HEK293 (cell line): Measurements from ENCODE around the gene DPH6.

Experiments
- KLF9 ChIP-seq: fragments of 450-650 bp; formaldehyde crosslinking; IDR thresholded peaks from 2 replicates; pipeline ENCODE4 v1.5.1; 2016; ENCODE audit warnings: missing biosample characterization, missing genetic modification characterization, low read depth
- RBAK ChIP-seq: fragments of 450-650 bp; formaldehyde crosslinking; IDR thresholded peaks from 2 replicates; pipeline ENCODE4 v1.5.1; 2016; ENCODE audit warnings: missing biosample characterization, missing genetic modification characterization
- ZFP41 ChIP-seq: fragments of 450-650 bp; formaldehyde crosslinking; IDR thresholded peaks from 2 replicates; pipeline ENCODE4 v1.5.1; 2016; ENCODE audit warnings: missing biosample characterization, missing genetic modification characterization, borderline replicate concordance
- ZNF114 ChIP-seq: fragments of 450-650 bp; formaldehyde crosslinking; IDR thresholded peaks from 2 replicates; pipeline ENCODE4 v1.5.0; 2017; ENCODE audit warnings: missing biosample characterization, missing genetic modification characterization
- ZNF184 ChIP-seq: fragments of 450-650 bp; IDR thresholded peaks from 2 replicates; pipeline ENCODE4 v1.5.1; 2018; ENCODE audit warnings: missing biosample characterization, mild to moderate bottlenecking, missing genetic modification characterization
- ZNF274 ChIP-seq, 2 experiments: fragments of 200-500 bp in 1 of 2; fragments of 450-650 bp in 1 of 2; sonication (Bioruptor generic) in 1 of 2; formaldehyde crosslinking in 1 of 2; IDR thresholded peaks; 2 replicates each; pipeline versions ENCODE4 v1.5.1 to v1.6.1; 2014 to 2016; ENCODE audit warnings: borderline replicate concordance in 1 of 2, inconsistent platforms in 1 of 2, low read length in 1 of 2, missing biosample characterization in 1 of 2, missing genetic modification characterization in 1 of 2
- ZNF416 ChIP-seq: fragments of 450-650 bp; formaldehyde crosslinking; IDR thresholded peaks from 2 replicates; pipeline ENCODE4 v1.5.1; 2016; ENCODE audit warnings: missing biosample characterization, missing genetic modification characterization
- ZNF768 ChIP-seq: fragments of 450-650 bp; formaldehyde crosslinking; IDR thresholded peaks from 2 replicates; pipeline ENCODE4 v1.5.1; 2018; ENCODE audit warnings: missing biosample characterization, mild to moderate bottlenecking, missing genetic modification characterization
- TF ChIP-seq, protein P1 (sequence below): fragments of 450-650 bp; formaldehyde crosslinking; IDR thresholded peaks from 2 replicates; pipeline ENCODE4 v1.5.1; 2016; ENCODE audit warnings: missing biosample characterization, missing genetic modification characterization
- TF ChIP-seq, protein P2 (sequence below): fragments of 450-650 bp; formaldehyde crosslinking; IDR thresholded peaks from 2 replicates; pipeline ENCODE4 v1.5.1; 2016; ENCODE audit warnings: missing biosample characterization, missing genetic modification characterization
- TF ChIP-seq, protein P3 (sequence below): fragments of 450-650 bp; formaldehyde crosslinking; IDR thresholded peaks from 2 replicates; pipeline ENCODE4 v1.5.1; 2016; ENCODE audit warnings: missing biosample characterization, missing genetic modification characterization, low read depth
- TF ChIP-seq, protein P4 (sequence below): fragments of 450-650 bp; formaldehyde crosslinking; IDR thresholded peaks from 2 replicates; pipeline ENCODE4 v1.5.1; 2016; ENCODE audit warnings: missing biosample characterization, missing genetic modification characterization

DNA sequence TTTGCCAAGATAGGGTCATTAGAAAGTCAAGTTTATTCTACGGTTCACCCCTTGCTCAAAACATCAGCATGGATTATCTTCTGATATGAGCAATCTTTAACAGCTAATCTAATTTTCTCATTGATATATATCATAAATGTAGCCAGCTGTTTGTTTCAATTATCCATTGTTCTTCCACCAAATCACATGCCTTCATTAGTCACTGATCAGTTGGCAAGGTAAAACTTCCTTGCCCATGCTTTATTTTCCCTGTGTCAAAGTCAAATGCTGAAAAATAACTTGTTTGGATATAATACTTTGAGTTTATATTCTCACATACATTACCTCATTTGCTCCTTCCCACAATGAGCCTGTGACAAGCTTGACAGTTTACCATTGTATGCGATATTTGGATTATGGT is 60.6 kb downstream of the DPH6 start:
- TF ChIP-seq ZNF768 (tag by site-specific recombination), result no peak
- no peak for TF ChIP-seq ZNF184 (tag by site-specific recombination)
- TF ChIP-seq ZNF416 (tag by site-specific recombination), result no peak
- TF ChIP-seq, protein P1, sequence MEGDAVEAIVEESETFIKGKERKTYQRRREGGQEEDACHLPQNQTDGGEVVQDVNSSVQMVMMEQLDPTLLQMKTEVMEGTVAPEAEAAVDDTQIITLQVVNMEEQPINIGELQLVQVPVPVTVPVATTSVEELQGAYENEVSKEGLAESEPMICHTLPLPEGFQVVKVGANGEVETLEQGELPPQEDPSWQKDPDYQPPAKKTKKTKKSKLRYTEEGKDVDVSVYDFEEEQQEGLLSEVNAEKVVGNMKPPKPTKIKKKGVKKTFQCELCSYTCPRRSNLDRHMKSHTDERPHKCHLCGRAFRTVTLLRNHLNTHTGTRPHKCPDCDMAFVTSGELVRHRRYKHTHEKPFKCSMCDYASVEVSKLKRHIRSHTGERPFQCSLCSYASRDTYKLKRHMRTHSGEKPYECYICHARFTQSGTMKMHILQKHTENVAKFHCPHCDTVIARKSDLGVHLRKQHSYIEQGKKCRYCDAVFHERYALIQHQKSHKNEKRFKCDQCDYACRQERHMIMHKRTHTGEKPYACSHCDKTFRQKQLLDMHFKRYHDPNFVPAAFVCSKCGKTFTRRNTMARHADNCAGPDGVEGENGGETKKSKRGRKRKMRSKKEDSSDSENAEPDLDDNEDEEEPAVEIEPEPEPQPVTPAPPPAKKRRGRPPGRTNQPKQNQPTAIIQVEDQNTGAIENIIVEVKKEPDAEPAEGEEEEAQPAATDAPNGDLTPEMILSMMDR (tag by site-specific recombination), result no peak
- TF ChIP-seq, protein P2, sequence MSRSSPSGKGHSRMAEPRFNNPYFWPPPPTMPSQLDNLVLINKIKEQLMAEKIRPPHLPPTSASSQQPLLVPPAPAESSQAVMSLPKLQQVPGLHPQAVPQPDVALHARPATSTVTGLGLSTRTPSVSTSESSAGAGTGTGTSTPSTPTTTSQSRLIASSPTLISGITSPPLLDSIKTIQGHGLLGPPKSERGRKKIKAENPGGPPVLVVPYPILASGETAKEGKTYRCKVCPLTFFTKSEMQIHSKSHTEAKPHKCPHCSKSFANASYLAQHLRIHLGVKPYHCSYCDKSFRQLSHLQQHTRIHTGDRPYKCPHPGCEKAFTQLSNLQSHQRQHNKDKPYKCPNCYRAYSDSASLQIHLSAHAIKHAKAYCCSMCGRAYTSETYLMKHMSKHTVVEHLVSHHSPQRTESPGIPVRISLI (tag by site-specific recombination), result no peak
- TF ChIP-seq ZNF274 (IDR thresholded peaks at IDR 0.05; ENCODE audit: low read length), result no peak
- TF ChIP-seq ZNF274 (tag by site-specific recombination; IDR thresholded peaks at IDR 0.05; ENCODE audit: borderline replicate concordance), result no peak
- TF ChIP-seq, protein P3, sequence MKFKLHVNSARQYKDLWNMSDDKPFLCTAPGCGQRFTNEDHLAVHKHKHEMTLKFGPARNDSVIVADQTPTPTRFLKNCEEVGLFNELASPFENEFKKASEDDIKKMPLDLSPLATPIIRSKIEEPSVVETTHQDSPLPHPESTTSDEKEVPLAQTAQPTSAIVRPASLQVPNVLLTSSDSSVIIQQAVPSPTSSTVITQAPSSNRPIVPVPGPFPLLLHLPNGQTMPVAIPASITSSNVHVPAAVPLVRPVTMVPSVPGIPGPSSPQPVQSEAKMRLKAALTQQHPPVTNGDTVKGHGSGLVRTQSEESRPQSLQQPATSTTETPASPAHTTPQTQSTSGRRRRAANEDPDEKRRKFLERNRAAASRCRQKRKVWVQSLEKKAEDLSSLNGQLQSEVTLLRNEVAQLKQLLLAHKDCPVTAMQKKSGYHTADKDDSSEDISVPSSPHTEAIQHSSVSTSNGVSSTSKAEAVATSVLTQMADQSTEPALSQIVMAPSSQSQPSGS (tag by site-specific recombination), result no peak
- TF ChIP-seq, protein P4, sequence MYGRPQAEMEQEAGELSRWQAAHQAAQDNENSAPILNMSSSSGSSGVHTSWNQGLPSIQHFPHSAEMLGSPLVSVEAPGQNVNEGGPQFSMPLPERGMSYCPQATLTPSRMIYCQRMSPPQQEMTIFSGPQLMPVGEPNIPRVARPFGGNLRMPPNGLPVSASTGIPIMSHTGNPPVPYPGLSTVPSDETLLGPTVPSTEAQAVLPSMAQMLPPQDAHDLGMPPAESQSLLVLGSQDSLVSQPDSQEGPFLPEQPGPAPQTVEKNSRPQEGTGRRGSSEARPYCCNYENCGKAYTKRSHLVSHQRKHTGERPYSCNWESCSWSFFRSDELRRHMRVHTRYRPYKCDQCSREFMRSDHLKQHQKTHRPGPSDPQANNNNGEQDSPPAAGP (tag by site-specific recombination), result no peak
- TF ChIP-seq ZFP41 (tag by site-specific recombination), result no peak
- no peak for TF ChIP-seq ZNF114 (tag by site-specific recombination)
- TF ChIP-seq RBAK (tag by site-specific recombination), result no peak
- TF ChIP-seq KLF9, result no peak
